WTC11 (cell line): ENCODE measurements around the gene PKN3. TPM values are rescaled to one million over a fixed set of nuclear protein-coding genes. Genes with fewer than 3 reads are reported as not detected.

Experiments
- E2F5 ChIP-seq: sonication (generic); formaldehyde crosslinking; IDR thresholded peaks from 2 replicates; pipeline ENCODE4 v1.8.1; 2022; ENCODE audit warnings: mild to moderate bottlenecking, moderate library complexity, missing genetic modification reagents
- ESRRA ChIP-seq: sonication (generic); formaldehyde crosslinking; IDR thresholded peaks from 2 replicates; pipeline ENCODE4 v1.8.1; 2022; ENCODE audit warnings: mild to moderate bottlenecking, missing genetic modification reagents, borderline replicate concordance
- FOXK1 ChIP-seq: sonication (generic); formaldehyde crosslinking; IDR thresholded peaks from 2 replicates; pipeline ENCODE4 v1.8.0; 2022; ENCODE audit warnings: mild to moderate bottlenecking, moderate library complexity, missing genetic modification reagents
- FOXP1 ChIP-seq: sonication (generic); formaldehyde crosslinking; IDR thresholded peaks from 2 replicates; pipeline ENCODE4 v1.8.0; 2022; ENCODE audit warnings: missing genetic modification reagents, mild to moderate bottlenecking, moderate library complexity, borderline replicate concordance
- GRHL2 ChIP-seq: fragments of 250-450 bp; sonication (Bioruptor Pico); IDR thresholded peaks from 2 replicates; pipeline ENCODE4 v1.8.0; 2022; ENCODE audit warnings: mild to moderate bottlenecking, moderate library complexity; ENCODE audit not compliant: insufficient replicate concordance, severe bottlenecking
- GTF2I ChIP-seq: fragments of 250-450 bp; sonication (Bioruptor Pico); conservative IDR thresholded peaks from 2 replicates; pipeline ENCODE4 v1.4.0; 2021; ENCODE audit warnings: mild to moderate bottlenecking
- MLX ChIP-seq: sonication (generic); formaldehyde crosslinking; IDR thresholded peaks from 2 replicates; pipeline ENCODE4 v1.8.1; 2023; ENCODE audit warnings: mild to moderate bottlenecking, missing genetic modification reagents, moderate library complexity
- NR2C2 ChIP-seq: sonication (generic); formaldehyde crosslinking; IDR thresholded peaks from 2 replicates; pipeline ENCODE4 v1.8.0; 2022; ENCODE audit warnings: mild to moderate bottlenecking, missing genetic modification reagents
- SP1 ChIP-seq: sonication (generic); formaldehyde crosslinking; conservative IDR thresholded peaks from 2 replicates; pipeline ENCODE4 v1.8.1; 2022; ENCODE audit warnings: missing genetic modification reagents
- TEAD4 ChIP-seq: sonication (generic); formaldehyde crosslinking; IDR thresholded peaks from 2 replicates; pipeline ENCODE4 v1.8.0; 2022; ENCODE audit warnings: mild to moderate bottlenecking, missing genetic modification reagents
- USF1 ChIP-seq: sonication (generic); formaldehyde crosslinking; IDR thresholded peaks from 2 replicates; pipeline ENCODE4 v1.8.0; 2022; ENCODE audit warnings: mild to moderate bottlenecking, missing genetic modification reagents
- ZBTB21 ChIP-seq: sonication (generic); formaldehyde crosslinking; IDR thresholded peaks from 2 replicates; pipeline ENCODE4 v1.8.1; 2023; ENCODE audit warnings: mild to moderate bottlenecking, missing genetic modification reagents, borderline replicate concordance
- ZBTB43 ChIP-seq: sonication (generic); formaldehyde crosslinking; IDR thresholded peaks from 2 replicates; pipeline ENCODE4 v1.8.1; 2023; ENCODE audit warnings: mild to moderate bottlenecking, missing genetic modification reagents
- ZNF121 ChIP-seq: sonication (generic); formaldehyde crosslinking; IDR thresholded peaks from 2 replicates; pipeline ENCODE4 v1.8.0; 2023; ENCODE audit warnings: missing genetic modification reagents
- ZNF219 ChIP-seq: sonication (generic); formaldehyde crosslinking; IDR thresholded peaks from 2 replicates; pipeline ENCODE4 v1.8.0; 2023; ENCODE audit warnings: missing genetic modification reagents, mild to moderate bottlenecking, borderline replicate concordance
- ZNF671 ChIP-seq: fragments of 250-450 bp; sonication (Bioruptor Pico); IDR thresholded peaks from 2 replicates; pipeline ENCODE4 v1.8.0; 2021; ENCODE audit warnings: mild to moderate bottlenecking
- total RNA-seq: library from RNA; stranded (reverse); gene quantifications from 3 replicates; pipeline ENCODE4 v1.2.3, GENCODE V29; 2021
- TF ChIP-seq, protein P1 (sequence below): fragments of 250-450 bp; sonication (Bioruptor Pico); IDR thresholded peaks from 2 replicates; pipeline ENCODE4 v1.9.0; 2021; ENCODE audit warnings: mild to moderate bottlenecking, borderline replicate concordance
- TF ChIP-seq, protein P2 (sequence below): sonication (generic); formaldehyde crosslinking; IDR thresholded peaks from 2 replicates; pipeline ENCODE4 v1.8.1; 2023; ENCODE audit warnings: mild to moderate bottlenecking, missing genetic modification reagents, borderline replicate concordance
- TF ChIP-seq, protein P3 (sequence below): sonication (generic); formaldehyde crosslinking; IDR thresholded peaks from 2 replicates; pipeline ENCODE4 v1.8.1; 2022; ENCODE audit warnings: missing genetic modification reagents, borderline replicate concordance
- TF ChIP-seq, protein P4 (sequence below): fragments of 250-450 bp; sonication (Bioruptor Pico); IDR thresholded peaks from 2 replicates; pipeline ENCODE4 v2.1.2; 2022; ENCODE audit warnings: mild to moderate bottlenecking, moderate library complexity

The PKN3 gene
- total RNA-seq, 1 experiment from 2014 or later = 24.1 TPM

GRCh38 chr9:128723866-128724743 lies 21.8 kb downstream of the PKN3 start, which contains the start of gene ZDHHC12 (continued):
- TF ChIP-seq ZNF121 = no peak
- peak; percentile 100 for TF ChIP-seq GTF2I (CRISPR knock-in tag)
- no peak for TF ChIP-seq GRHL2
- TF ChIP-seq, protein P1, sequence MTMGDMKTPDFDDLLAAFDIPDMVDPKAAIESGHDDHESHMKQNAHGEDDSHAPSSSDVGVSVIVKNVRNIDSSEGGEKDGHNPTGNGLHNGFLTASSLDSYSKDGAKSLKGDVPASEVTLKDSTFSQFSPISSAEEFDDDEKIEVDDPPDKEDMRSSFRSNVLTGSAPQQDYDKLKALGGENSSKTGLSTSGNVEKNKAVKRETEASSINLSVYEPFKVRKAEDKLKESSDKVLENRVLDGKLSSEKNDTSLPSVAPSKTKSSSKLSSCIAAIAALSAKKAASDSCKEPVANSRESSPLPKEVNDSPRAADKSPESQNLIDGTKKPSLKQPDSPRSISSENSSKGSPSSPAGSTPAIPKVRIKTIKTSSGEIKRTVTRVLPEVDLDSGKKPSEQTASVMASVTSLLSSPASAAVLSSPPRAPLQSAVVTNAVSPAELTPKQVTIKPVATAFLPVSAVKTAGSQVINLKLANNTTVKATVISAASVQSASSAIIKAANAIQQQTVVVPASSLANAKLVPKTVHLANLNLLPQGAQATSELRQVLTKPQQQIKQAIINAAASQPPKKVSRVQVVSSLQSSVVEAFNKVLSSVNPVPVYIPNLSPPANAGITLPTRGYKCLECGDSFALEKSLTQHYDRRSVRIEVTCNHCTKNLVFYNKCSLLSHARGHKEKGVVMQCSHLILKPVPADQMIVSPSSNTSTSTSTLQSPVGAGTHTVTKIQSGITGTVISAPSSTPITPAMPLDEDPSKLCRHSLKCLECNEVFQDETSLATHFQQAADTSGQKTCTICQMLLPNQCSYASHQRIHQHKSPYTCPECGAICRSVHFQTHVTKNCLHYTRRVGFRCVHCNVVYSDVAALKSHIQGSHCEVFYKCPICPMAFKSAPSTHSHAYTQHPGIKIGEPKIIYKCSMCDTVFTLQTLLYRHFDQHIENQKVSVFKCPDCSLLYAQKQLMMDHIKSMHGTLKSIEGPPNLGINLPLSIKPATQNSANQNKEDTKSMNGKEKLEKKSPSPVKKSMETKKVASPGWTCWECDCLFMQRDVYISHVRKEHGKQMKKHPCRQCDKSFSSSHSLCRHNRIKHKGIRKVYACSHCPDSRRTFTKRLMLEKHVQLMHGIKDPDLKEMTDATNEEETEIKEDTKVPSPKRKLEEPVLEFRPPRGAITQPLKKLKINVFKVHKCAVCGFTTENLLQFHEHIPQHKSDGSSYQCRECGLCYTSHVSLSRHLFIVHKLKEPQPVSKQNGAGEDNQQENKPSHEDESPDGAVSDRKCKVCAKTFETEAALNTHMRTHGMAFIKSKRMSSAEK (CRISPR knock-in tag) = no peak
- TF ChIP-seq, protein P2, sequence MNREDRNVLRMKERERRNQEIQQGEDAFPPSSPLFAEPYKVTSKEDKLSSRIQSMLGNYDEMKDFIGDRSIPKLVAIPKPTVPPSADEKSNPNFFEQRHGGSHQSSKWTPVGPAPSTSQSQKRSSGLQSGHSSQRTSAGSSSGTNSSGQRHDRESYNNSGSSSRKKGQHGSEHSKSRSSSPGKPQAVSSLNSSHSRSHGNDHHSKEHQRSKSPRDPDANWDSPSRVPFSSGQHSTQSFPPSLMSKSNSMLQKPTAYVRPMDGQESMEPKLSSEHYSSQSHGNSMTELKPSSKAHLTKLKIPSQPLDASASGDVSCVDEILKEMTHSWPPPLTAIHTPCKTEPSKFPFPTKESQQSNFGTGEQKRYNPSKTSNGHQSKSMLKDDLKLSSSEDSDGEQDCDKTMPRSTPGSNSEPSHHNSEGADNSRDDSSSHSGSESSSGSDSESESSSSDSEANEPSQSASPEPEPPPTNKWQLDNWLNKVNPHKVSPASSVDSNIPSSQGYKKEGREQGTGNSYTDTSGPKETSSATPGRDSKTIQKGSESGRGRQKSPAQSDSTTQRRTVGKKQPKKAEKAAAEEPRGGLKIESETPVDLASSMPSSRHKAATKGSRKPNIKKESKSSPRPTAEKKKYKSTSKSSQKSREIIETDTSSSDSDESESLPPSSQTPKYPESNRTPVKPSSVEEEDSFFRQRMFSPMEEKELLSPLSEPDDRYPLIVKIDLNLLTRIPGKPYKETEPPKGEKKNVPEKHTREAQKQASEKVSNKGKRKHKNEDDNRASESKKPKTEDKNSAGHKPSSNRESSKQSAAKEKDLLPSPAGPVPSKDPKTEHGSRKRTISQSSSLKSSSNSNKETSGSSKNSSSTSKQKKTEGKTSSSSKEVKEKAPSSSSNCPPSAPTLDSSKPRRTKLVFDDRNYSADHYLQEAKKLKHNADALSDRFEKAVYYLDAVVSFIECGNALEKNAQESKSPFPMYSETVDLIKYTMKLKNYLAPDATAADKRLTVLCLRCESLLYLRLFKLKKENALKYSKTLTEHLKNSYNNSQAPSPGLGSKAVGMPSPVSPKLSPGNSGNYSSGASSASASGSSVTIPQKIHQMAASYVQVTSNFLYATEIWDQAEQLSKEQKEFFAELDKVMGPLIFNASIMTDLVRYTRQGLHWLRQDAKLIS (CRISPR knock-in tag) = no peak
- peak; percentile 97 for TF ChIP-seq SP1 (CRISPR knock-in tag)
- no peak for TF ChIP-seq FOXP1 (CRISPR knock-in tag)
- no peak for TF ChIP-seq ZNF671 (CRISPR knock-in tag)
- no peak for TF ChIP-seq NR2C2
- TF ChIP-seq FOXK1 (CRISPR knock-in tag) = no peak
- TF ChIP-seq ZNF219 = no peak
- no peak for TF ChIP-seq TEAD4 (CRISPR knock-in tag)
- no peak for TF ChIP-seq ZBTB21 (CRISPR knock-in tag)
- TF ChIP-seq E2F5 (CRISPR knock-in tag) = peak; percentile 47; the same call in 1 of the 2 replicates
- no peak for TF ChIP-seq MLX (CRISPR knock-in tag)
- no peak for TF ChIP-seq ESRRA
- TF ChIP-seq, protein P3, sequence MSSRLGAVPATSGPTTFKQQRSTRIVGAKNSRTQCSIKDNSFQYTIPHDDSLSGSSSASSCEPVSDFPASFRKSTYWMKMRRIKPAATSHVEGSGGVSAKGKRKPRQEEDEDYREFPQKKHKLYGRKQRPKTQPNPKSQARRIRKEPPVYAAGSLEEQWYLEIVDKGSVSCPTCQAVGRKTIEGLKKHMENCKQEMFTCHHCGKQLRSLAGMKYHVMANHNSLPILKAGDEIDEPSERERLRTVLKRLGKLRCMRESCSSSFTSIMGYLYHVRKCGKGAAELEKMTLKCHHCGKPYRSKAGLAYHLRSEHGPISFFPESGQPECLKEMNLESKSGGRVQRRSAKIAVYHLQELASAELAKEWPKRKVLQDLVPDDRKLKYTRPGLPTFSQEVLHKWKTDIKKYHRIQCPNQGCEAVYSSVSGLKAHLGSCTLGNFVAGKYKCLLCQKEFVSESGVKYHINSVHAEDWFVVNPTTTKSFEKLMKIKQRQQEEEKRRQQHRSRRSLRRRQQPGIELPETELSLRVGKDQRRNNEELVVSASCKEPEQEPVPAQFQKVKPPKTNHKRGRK (CRISPR knock-in tag) = no peak
- TF ChIP-seq, protein P4, sequence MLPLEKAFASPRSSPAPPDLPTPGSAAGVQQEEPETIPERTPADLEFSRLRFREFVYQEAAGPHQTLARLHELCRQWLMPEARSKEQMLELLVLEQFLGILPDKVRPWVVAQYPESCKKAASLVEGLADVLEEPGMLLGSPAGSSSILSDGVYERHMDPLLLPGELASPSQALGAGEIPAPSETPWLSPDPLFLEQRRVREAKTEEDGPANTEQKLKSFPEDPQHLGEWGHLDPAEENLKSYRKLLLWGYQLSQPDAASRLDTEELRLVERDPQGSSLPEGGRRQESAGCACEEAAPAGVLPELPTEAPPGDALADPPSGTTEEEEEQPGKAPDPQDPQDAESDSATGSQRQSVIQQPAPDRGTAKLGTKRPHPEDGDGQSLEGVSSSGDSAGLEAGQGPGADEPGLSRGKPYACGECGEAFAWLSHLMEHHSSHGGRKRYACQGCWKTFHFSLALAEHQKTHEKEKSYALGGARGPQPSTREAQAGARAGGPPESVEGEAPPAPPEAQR (CRISPR knock-in tag) = no peak
- TF ChIP-seq ZBTB43 = no peak
- TF ChIP-seq USF1 (CRISPR knock-in tag) = no peak
